T-helper 22 cell (primary cell): ENCODE measurements around the gene DMRTA1.
"Not testable (repeated sequence)": the region's sequence is repeated elsewhere in the genome, so short reads cannot be mapped to it uniquely, and the experiment has no call there.

Experiments used
- DNase-seq: peaks from one replicate; pipeline ENCODE4 v3.0.0-alpha.2; 2020; ENCODE audit warnings: low read depth

The DMRTA1 gene

DNA sequence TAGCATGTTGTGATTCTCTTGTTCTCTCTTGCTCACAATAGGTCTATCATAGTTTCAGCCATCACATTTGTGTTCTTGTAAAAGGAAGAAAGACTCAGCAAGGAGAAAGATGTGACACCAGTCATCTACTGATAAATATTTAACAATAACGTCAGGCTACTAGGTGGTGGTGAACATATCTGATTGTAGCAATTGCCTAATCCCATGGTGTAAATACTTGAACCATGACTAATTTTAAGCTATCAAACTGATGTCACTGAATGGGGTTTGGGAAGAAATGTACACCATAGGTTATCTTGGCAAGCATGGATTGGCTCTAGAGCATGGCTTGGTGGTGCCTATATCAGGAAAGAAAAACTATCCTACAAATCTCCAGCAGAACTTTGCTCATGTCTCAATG lies 16.6 kb downstream of the DMRTA1 start:
- no peak for DNase-seq

DNA sequence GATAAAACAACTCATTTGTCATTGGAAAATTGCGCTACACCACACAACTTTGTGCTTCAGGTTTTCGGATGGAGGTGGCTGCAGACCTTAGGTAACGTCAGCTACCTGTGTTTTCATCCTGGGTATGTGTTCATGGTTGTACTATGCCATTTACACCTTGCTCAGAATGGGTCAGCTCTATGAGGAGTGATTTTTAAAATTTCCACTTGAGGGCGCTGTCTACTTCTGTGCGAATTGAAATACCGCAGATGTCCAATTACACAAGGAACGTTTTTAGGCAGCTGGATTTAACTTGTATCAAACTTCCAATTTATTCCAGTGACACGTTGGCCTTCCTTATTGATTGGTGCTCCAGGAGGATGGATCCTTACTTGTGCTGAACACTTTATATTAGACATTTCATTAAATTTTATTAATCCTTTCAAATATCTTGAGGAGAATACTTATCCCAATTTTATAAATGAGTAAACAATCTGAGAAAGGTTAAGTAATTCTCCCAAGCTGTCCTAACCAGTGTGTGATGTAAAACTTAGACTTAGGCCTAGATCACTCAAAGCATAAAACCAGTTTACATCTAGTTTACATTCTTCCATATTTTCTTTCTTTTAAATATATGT lies 23.4 kb downstream of the DMRTA1 start:
- DNase-seq: no peak

DNA sequence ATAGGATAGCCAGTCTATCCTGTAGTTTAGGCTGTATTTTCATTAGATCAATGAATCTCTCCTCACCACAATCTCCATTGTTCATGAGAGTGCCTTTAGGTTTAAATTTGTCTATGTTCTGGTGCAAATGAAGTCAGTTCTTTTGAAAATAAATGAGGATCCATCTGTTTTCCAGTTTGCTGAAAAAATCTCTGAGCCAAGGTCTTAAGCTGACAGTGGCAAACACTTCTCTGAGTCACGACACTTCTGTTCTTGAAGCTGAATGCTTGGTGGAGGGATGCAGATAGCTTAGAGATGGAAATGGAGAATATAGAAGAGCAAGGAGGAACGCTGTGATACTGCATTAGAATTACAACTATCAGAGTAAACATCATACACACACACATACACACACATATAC lies 34.9 kb downstream of the DMRTA1 start:
- no peak for DNase-seq

DNA sequence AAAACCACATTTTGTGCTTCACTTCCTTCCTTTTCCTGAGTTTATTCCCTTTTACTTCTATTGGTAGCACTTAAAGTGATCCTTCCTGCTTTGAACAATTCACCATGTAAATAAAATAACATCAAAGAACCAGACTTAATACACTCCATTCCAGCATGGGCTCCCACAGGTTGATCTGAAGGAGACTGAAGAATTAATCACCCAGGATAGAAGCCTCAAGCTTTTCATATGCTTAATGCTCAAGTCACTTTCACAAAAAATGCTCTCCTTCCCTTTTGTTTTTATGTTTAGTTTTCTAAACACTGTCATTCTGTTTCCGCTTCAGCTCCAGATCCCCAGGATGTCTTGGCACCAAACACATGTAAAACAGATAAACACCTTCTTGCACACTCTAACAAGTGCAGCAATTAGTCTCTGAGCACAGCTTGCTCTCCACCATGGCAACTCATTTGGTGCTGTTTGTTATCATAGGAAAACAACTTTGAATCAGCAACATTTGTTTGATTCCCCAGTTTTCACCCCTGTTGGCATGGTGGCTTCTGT lies 37.0 kb downstream of the DMRTA1 start:
- no peak for DNase-seq

DNA sequence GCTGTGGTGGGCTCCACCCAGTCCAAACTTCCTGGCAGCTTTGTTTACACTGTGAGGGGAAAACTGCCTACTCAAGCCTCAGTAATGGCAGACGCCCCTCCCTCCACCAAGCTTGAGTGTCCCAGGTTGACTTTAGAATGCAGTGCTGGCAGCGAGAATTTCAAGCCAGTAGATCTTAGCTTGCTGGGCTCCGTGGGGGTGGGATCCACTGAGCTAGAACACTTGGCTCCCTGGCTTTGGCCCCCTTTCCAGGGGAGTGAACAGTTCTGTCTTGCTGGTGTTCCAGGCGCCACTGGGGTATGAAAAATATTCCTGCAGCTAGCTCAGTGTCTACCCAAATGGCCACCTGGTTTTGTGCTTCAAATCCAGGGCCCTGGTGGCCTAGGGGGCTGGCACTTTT lies 49.6 kb downstream of the DMRTA1 start:
- not testable (repeated sequence) for DNase-seq
